Measurements from ENCODE around the gene CYB5R3. TPM values are rescaled to one million over a fixed set of nuclear protein-coding genes. Genes with fewer than 3 reads are reported as not detected.

CYB5R3 gene
- total RNA-seq, 1 experiment from 2014 or later: 172 TPM

GRCh38 chr22:42646569-42647525, 2.3 kb downstream of the CYB5R3 start:
- intact Hi-C loops (cut with micrococcal nuclease; ENCODE audit: unreplicated experiment): no loop called here
- Histone ChIP-seq H3K4me3 (ENCODE audit: low read depth, low read length, poor library complexity, severe bottlenecking) (no peak overlapping the region), H3K36me3 (ENCODE audit: insufficient read depth, low read length, poor library complexity, severe bottlenecking) (no peaks in the 10 kb centered on the region), H3K4me1 (ENCODE audit: insufficient read depth, low read length, poor library complexity, severe bottlenecking) (peaks cover 38% of the 10 kb centered on the region), H3K27me3 (replicated peaks; ENCODE audit: insufficient read depth, low read depth, low read length, poor library complexity) (no peaks in the 10 kb centered on the region), H3K9me3 (ENCODE audit: low read depth, low read length, poor library complexity, severe bottlenecking) (no peaks in the 10 kb centered on the region), H3K27ac (ENCODE audit: low read depth, low read length, poor library complexity, severe bottlenecking) (peak overlapping the region; percentile 30)
- TF ChIP-seq, protein P1, sequence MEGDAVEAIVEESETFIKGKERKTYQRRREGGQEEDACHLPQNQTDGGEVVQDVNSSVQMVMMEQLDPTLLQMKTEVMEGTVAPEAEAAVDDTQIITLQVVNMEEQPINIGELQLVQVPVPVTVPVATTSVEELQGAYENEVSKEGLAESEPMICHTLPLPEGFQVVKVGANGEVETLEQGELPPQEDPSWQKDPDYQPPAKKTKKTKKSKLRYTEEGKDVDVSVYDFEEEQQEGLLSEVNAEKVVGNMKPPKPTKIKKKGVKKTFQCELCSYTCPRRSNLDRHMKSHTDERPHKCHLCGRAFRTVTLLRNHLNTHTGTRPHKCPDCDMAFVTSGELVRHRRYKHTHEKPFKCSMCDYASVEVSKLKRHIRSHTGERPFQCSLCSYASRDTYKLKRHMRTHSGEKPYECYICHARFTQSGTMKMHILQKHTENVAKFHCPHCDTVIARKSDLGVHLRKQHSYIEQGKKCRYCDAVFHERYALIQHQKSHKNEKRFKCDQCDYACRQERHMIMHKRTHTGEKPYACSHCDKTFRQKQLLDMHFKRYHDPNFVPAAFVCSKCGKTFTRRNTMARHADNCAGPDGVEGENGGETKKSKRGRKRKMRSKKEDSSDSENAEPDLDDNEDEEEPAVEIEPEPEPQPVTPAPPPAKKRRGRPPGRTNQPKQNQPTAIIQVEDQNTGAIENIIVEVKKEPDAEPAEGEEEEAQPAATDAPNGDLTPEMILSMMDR (conservative IDR thresholded peaks at IDR 0.05; ENCODE audit: low read depth, low read length): no peak
- DNase-seq (ENCODE audit: low spot score): no peak
- BruUV-seq (replicated peaks): no TSS peak
- POLR2A ChIA-PET (ENCODE audit: low non-redundant PET): no interaction called here
- CTCF ChIA-PET: no interaction called here

GRCh38 chr22:42645938-42646568, 3.1 kb downstream of the CYB5R3 start:
- H3K36me3 ChIP-seq (ENCODE audit: insufficient read depth, low read length, poor library complexity, severe bottlenecking): no peaks in the 10 kb centered on the region
- ChIA-PET POLR2A (ENCODE audit: low non-redundant PET) (no interaction called here), CTCF (no interaction called here)
- intact Hi-C loops (cut with micrococcal nuclease; ENCODE audit: unreplicated experiment): no loop called here
- no TSS peak for BruUV-seq (replicated peaks)
- TF ChIP-seq, protein P1 (conservative IDR thresholded peaks at IDR 0.05; ENCODE audit: low read depth, low read length): no peak
- no peak for TF ChIP-seq EZH2 (IDR thresholded peaks at IDR 0.05; ENCODE audit: borderline replicate concordance, low read depth, low read length, poor library complexity, severe bottlenecking)
- no peak overlapping the region for H3K4me3 ChIP-seq (ENCODE audit: low read depth, low read length, poor library complexity, severe bottlenecking)
- peaks cover 38% of the 10 kb centered on the region for H3K4me1 ChIP-seq (ENCODE audit: insufficient read depth, low read length, poor library complexity, severe bottlenecking)
- no peaks in the 10 kb centered on the region for H3K27me3 ChIP-seq (replicated peaks; ENCODE audit: insufficient read depth, low read depth, low read length, poor library complexity)
- H3K9me3 ChIP-seq (ENCODE audit: low read depth, low read length, poor library complexity, severe bottlenecking): no peaks in the 10 kb centered on the region
- DNase-seq (ENCODE audit: low spot score): no peak
- peak overlapping the region; percentile 65 for H3K27ac ChIP-seq (ENCODE audit: low read depth, low read length, poor library complexity, severe bottlenecking)

DNA sequence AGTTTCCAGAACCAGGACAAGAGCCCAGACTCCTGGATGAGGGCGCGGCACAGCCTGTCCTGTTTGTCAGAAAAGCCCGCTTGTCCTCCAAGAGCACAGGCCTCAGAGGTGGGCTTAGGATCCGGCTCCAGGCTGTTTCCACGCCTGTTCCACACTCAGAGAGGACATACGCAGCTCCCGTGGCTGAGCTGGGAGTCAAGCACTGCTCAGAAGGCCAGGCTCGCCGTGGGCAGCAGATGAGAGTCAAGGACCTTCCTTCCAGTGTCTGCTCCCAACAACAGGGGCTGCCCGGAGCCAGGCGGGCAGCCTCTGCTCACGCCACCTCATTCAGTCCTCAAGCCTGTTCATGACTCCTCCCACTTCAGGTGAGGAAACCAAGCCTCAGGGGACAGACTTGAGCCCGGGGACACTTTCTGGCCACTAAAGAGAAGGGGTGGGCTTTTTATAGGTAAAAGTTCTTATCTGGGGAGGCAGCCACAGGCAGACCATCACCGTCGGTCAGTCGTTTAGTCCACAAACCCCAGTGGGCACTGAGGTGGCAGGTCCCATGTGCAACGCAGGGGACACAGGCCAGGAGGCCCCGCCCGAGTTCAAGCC, 3.8 kb downstream of the CYB5R3 start:
- TF ChIP-seq, protein P1 (conservative IDR thresholded peaks at IDR 0.05; ENCODE audit: low read depth, low read length): no peak
- TF ChIP-seq EZH2 (IDR thresholded peaks at IDR 0.05; ENCODE audit: borderline replicate concordance, low read depth, low read length, poor library complexity, severe bottlenecking): no peak
- POLR2A ChIA-PET (ENCODE audit: low non-redundant PET): no interaction called here
- H3K4me3 ChIP-seq (ENCODE audit: low read depth, low read length, poor library complexity, severe bottlenecking): no peak overlapping the region

More for the DNA sequence above, 3.8 kb downstream of the CYB5R3 start:
- Histone ChIP-seq H3K36me3 (ENCODE audit: insufficient read depth, low read length, poor library complexity, severe bottlenecking) (no peaks in the 10 kb centered on the region), H3K27ac (ENCODE audit: low read depth, low read length, poor library complexity, severe bottlenecking) (peak overlapping the region; percentile 65), H3K4me1 (ENCODE audit: insufficient read depth, low read length, poor library complexity, severe bottlenecking) (peaks cover 38% of the 10 kb centered on the region), H3K9me3 (ENCODE audit: low read depth, low read length, poor library complexity, severe bottlenecking) (no peaks in the 10 kb centered on the region), H3K27me3 (replicated peaks; ENCODE audit: insufficient read depth, low read depth, low read length, poor library complexity) (no peaks in the 10 kb centered on the region)
- no TSS peak for BruUV-seq (replicated peaks)
- intact Hi-C loops (cut with micrococcal nuclease; ENCODE audit: unreplicated experiment): no loop called here
- DNase-seq (ENCODE audit: low spot score): no peak
- CTCF ChIA-PET: no interaction called here
